IPS-15b (cell line): ENCODE results near the gene ZFAND5.

Experiments used
- H3K27me3 ChIP-seq: one replicate; pipeline ENCODE4 v1.6.1; 2013; ENCODE audit warnings: low read length; ENCODE audit not compliant: control insufficient read depth, insufficient read depth
- H3K36me3 ChIP-seq: one replicate; pipeline ENCODE4 v1.6.1; 2013; ENCODE audit warnings: low read length; ENCODE audit not compliant: control insufficient read depth, insufficient read depth
- H3K4me1 ChIP-seq: one replicate; pipeline ENCODE4 v1.6.1; 2013; ENCODE audit warnings: mild to moderate bottlenecking, low read length; ENCODE audit not compliant: control insufficient read depth, insufficient read depth
- H3K4me3 ChIP-seq: one replicate; pipeline ENCODE4 v1.5.1; 2013; ENCODE audit warnings: low read depth, low read length
- H3K9ac ChIP-seq: one replicate; pipeline ENCODE4 v1.6.1; 2013; ENCODE audit warnings: low read depth, mild to moderate bottlenecking, low read length
- H3K9me3 ChIP-seq: one replicate; pipeline ENCODE4 v1.6.1; 2013; ENCODE audit warnings: mild to moderate bottlenecking, low read length; ENCODE audit not compliant: control insufficient read depth, insufficient read depth

ZFAND5 gene

DNA sequence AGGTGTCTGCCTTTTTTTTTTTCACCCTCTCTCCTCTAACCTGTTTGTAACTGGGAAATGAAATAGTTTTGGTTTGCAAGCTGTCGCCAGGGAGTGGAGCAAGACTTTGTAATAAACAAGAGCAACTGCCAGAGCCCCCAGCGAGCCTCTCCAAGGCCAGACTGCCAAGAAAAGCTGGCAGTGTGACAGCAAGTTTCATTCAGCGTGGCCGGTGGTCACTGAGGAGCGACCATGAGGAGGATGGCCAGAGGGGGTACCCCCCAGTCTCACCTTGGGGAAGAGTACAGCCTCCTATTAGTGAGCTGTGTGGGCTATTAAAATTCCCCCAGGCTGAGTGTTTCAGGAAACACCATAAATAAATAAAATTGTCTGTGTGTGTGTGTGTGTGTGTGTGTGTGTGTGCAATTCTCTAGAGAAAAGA lies 49.9 kb downstream of the ZFAND5 start:
- H3K36me3 ChIP-seq = no peaks in the 10 kb centered on the region
- H3K27me3 ChIP-seq = no peaks in the 10 kb centered on the region
- no peak overlapping the region for H3K4me3 ChIP-seq
- no peak overlapping the region for H3K9ac ChIP-seq
- H3K9me3 ChIP-seq = no peaks in the 10 kb centered on the region
- peaks cover 11% of the 10 kb centered on the region for H3K4me1 ChIP-seq

DNA sequence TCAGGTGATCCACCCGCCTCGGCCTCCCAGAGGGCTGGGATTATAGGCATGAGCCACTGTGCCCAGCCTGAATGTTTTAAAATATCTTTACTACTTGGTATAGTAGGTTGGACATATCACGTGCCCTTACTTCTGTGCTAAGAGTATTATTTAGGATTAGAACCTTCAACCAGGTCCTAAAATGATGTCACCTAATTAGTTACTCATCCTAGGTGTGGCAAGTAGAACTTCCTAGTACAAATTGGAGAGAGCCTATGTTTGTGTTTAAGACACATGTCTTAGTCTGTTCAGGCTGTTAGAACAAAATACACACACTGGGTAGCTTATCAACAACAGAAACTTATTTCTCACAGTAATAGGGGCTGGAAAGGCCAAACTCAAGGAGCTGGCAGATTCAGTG lies 51.5 kb downstream of the ZFAND5 start:
- H3K27me3 ChIP-seq = no peaks in the 10 kb centered on the region
- H3K9me3 ChIP-seq = no peaks in the 10 kb centered on the region
- H3K9ac ChIP-seq = no peak overlapping the region
- no peak overlapping the region for H3K4me3 ChIP-seq
- peaks cover 11% of the 10 kb centered on the region for H3K4me1 ChIP-seq
- no peaks in the 10 kb centered on the region for H3K36me3 ChIP-seq

DNA sequence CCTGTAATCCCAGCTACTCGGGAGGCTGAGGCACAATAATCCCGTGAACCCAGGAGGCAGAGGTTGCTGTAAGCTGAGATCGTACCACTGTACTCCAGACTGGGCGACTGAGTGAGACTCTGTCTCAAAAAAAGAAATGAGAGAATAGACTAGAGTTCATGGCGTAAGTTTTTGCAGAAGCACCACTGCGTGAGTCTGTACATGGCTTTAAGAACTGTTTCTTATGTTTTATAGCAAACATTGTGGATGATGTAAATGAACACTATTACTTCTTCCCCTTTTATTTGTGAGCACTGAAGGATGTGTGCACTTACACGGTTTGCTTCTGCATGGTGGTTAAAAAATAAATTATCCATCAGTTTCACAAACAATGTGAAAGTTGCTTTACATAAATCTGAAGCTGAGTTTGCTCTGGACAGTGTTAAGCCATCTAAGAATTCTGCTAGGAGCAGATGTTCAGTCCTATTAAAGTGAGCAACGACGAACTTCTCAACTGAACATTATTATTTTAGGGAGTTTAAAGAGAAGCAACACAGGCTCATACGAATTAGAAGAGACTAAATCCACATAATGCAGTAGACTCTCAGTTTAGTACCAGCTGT lies 52.5 kb downstream of the ZFAND5 start:
- no peaks in the 10 kb centered on the region for H3K27me3 ChIP-seq
- no peak overlapping the region for H3K9ac ChIP-seq
- peaks cover 11% of the 10 kb centered on the region for H3K4me1 ChIP-seq
- H3K9me3 ChIP-seq = no peaks in the 10 kb centered on the region
- H3K4me3 ChIP-seq = no peak overlapping the region
- no peaks in the 10 kb centered on the region for H3K36me3 ChIP-seq

DNA sequence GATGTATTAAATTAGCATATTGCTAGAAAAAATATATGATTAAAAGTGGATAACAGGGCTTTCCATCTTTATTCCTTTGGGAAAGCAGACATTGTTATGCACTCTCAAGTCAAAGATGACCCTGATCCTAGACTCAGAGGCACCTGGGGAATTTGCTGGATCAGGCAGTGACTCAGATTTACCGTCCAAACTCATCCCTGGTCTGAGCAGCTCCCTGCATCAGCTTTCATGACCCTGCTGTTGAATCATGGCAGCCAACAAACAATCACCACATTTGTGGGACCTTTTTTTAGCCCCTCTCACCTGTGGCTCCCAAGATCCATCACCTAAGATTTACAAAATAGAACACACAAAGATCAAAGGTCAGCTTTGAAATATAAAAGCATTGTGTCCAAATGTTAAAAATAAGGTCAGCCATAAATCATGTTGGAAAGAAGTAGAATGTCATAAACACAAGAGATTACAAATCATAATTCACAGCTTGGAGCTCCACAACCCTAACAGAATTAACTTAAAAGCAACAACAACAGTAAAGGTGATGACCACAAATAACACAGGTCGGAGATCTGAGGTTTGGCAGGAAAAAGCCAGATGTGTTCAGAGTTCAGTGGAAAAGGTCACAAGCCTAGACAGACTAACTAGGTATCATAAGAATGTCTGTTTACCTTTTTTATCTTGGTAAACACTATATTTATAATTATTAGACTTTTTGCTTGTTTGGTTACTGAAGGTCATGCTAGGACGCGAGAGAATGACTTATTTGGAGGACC lies 55.5 kb downstream of the ZFAND5 start:
- Histone ChIP-seq H3K9me3 (no peaks in the 10 kb centered on the region), H3K36me3 (no peaks in the 10 kb centered on the region), H3K27me3 (no peaks in the 10 kb centered on the region), H3K4me3 (no peak overlapping the region), H3K4me1 (peaks cover 1% of the 10 kb centered on the region), H3K9ac (no peak overlapping the region)

DNA sequence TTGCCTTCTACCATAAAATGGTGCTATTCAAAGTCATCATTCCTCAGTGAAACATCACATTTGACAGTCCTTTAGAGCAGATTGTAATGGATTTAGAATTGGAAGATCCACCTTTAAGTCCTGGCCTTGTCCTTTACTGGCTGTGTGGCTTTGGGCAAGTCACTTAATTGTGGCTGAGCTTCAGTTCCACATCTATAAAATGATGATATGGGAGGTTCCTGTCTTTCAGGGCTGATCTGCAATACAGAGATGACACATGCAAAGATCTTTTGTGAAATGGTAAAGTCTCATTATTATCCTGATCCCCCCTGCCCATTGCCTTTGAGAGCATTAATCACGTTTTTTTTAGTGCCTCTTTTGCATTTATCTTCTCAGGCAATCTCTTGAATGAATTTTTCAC lies 58.2 kb downstream of the ZFAND5 start:
- H3K27me3 ChIP-seq = no peaks in the 10 kb centered on the region
- no peaks in the 10 kb centered on the region for H3K4me1 ChIP-seq
- no peak overlapping the region for H3K4me3 ChIP-seq
- no peak overlapping the region for H3K9ac ChIP-seq
- H3K36me3 ChIP-seq = no peaks in the 10 kb centered on the region
- no peaks in the 10 kb centered on the region for H3K9me3 ChIP-seq

DNA sequence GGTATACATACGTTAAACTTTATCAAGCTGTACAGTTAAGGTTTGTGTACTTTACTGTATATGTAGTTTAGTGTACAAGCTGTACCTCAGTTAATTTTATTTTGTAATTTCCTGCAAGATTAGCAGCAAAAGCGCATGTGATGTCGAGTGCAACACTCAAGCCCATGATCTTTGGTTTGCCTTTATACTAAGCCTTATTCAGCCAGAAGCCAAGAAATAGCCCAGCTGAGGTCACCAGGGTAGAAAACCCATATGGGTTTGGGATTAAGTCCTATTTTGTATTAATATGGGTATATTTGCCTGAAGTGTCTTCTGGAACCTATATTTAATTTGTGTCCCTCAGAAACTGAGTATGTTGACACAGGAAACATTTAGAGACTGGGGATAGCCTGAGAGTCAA lies 59.3 kb downstream of the ZFAND5 start:
- Histone ChIP-seq H3K4me3 (no peak overlapping the region), H3K27me3 (no peaks in the 10 kb centered on the region), H3K4me1 (no peaks in the 10 kb centered on the region), H3K36me3 (no peaks in the 10 kb centered on the region), H3K9me3 (no peaks in the 10 kb centered on the region), H3K9ac (no peak overlapping the region)

DNA sequence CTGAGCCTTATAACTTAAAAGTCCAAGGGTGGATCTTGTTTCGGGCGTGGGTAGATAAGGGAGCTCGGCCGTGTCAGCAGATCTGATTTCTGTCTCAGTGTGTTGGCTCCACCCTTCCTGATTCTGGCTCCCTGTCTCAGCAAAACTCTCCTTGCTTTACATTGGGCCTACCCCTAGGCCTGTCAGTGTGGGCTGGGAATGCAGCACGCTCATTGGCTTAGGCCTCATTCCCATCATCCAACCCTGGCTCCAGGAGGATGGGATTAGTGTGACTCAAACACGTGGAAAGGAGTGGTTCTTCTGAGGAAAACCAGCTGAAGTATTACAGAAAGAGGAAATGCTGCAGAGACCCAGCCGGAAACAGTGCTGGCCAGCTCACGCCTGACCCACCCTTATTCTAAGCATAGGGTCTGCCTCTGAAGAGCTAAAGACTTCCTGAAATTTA lies 59.9 kb downstream of the ZFAND5 start:
- no peaks in the 10 kb centered on the region for H3K36me3 ChIP-seq
- H3K4me1 ChIP-seq = no peaks in the 10 kb centered on the region
- H3K27me3 ChIP-seq = no peaks in the 10 kb centered on the region
- H3K9ac ChIP-seq = no peak overlapping the region
- H3K9me3 ChIP-seq = no peaks in the 10 kb centered on the region
- no peak overlapping the region for H3K4me3 ChIP-seq

DNA sequence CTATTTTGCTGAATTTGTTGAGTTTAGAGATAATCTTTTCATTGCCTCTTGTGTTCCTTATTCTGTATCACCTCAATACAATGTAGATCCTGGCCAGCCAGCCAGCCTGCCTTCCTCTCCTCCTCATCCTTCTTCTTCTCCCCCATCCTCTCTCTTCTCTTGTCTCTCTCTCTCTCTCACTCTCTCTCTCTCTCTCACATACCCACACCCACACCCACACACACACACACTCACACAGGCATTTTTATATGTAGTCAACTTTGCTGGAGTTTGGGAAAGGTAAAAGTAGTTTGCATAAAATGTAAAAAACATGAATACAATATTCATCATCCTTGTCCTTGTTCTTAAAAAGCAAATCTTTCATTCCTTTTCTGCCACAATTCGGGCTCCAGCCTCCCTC lies 60.5 kb downstream of the ZFAND5 start:
- Histone ChIP-seq H3K9ac (no peak overlapping the region), H3K9me3 (no peaks in the 10 kb centered on the region), H3K36me3 (no peaks in the 10 kb centered on the region), H3K27me3 (no peaks in the 10 kb centered on the region), H3K4me1 (no peaks in the 10 kb centered on the region), H3K4me3 (no peak overlapping the region)
